Hematopoietic multipotent progenitor cell treated with erythropoietin and hydrocortisone succinate and interleukin-3 and kit ligand, for 6 days (in vitro differentiated cells): Measurements from ENCODE around the gene LYRM1.
A peak's percentile ranks its signal among the peaks of the same experiment; 100 is the strongest.
"Not testable (repeated sequence)": the region's sequence is repeated elsewhere in the genome, so short reads cannot be mapped to it uniquely, and the experiment has no call there.

Source experiments
- DNase-seq: peaks from one replicate; pipeline ENCODE4 v3.0.0-alpha.2; 2015

Gene LYRM1

GRCh38 chr16:20903899-20904506, 3.4 kb downstream of the LYRM1 start:
- DNase-seq: no peak

- peak; percentile 86 for DNase-seq
Observed at GRCh38 chr16:20904507-20905081, 4.0 kb downstream of the LYRM1 start.

DNA sequence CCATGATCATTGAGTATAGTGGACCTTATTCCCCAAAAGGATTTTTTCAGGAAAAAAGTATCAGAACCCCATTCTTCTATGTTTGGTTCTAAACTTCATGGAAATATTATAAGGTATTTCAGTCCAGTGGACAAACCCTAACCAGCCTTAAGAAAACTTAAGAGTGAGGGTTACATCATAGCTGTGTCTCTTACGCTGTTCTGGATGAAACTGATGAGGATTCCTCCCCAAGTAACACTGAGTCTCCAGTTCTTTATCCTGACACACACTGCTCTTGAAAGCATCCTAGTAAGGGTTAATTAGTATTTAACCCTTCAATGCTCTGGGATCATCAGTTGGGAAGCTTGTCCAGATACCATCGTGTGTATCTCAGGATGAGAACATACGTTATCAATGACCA, 5.0 kb downstream of the LYRM1 start:
- DNase-seq: no peak

GRCh38 chr16:20906341-20907255, 6.0 kb downstream of the LYRM1 start:
- no peak for DNase-seq

- peak; percentile 72 for DNase-seq
Observed at GRCh38 chr16:20910781-20911321, 10.3 kb downstream of the LYRM1 start.

GRCh38 chr16:20911361-20911760, 10.8 kb downstream of the LYRM1 start:
- DNase-seq: no peak

GRCh38 chr16:20916289-20916688, 15.7 kb downstream of the LYRM1 start:
- no peak for DNase-seq

GRCh38 chr16:20916942-20917341, 16.4 kb downstream of the LYRM1 start:
- DNase-seq: peak; percentile 67

GRCh38 chr16:20918486-20919239, 18.1 kb downstream of the LYRM1 start:
- DNase-seq: no peak

DNA sequence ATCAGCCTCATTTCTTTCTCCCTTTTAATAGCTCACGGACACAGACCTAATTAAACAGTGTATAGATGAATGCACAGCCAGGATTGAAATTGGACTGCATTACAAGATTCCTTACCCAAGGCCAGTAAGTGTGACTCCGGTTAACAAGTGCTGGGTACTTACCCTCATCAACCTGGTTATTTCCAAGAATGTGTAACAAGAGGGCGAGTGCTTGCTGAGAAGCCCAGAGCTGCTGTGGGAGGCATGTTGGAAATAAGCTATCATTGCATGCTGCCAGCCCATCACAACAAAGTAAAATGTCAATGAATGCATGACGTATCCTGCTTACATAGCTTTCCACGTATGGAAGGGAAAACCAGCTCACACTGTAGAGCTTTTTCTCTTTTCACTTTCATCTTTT, 19.5 kb downstream of the LYRM1 start:
- no peak for DNase-seq

DNA sequence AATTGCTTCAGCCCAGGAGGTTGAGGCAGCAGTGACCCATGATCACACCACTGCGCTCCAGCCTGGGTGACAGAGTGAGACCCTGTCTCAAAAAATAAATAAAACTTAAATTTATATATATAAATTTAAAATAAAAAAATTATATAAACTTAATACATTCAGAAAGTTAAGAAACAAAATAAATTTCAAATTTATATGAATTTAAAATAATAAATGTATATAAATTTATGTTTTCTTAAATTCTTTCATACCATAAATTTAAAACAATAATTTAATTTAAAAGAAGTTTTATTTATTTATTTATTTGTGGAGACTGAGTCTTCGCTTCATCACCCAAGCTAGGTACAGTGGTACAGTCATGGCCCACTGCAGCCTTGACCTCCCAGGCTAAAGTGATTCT, 20.2 kb downstream of the LYRM1 start:
- no peak for DNase-seq

DNA sequence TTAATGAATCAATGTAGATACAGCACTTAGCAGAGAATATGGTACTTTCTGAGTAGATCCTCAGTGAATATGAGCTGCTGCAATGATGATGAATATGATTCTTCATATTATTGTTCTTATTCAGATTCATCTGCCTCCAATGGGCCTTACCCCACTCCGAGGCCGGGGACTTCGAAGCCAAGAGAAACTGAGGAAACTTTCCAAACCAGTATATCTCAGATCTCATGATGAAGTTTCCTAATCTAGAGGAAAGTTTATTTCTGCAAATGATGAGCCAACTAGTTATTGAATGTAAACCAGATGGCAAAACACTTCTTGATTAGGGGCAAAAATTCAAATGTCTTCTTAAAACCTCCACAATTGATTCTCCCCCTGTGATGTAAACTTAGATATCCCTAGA, 23.3 kb downstream of the LYRM1 start:
- no peak for DNase-seq

GRCh38 chr16:20925751-20926150, 25.2 kb downstream of the LYRM1 start:
- no peak for DNase-seq

- DNase-seq: no peak
Observed at GRCh38 chr16:20928774-20929411, 28.3 kb downstream of the LYRM1 start.

- not testable (repeated sequence) for DNase-seq
Observed at GRCh38 chr16:20929676-20930364, 29.2 kb downstream of the LYRM1 start.

DNA sequence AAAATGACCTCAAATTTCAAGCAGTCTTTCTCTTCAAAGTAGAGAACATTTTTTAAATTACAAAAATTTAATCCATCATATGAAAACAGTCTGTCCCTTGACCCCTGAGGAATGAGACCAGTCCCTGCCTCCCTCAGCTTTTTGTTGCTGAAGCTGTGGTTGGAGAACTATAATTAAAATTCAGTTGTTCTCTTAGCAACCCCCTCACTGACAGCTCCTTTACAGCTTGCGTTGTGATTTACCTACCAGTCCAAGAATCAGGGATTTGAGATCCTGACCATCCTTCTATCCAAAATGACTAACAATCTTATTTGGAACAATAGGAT, 29.8 kb downstream of the LYRM1 start:
- no peak for DNase-seq

DNA sequence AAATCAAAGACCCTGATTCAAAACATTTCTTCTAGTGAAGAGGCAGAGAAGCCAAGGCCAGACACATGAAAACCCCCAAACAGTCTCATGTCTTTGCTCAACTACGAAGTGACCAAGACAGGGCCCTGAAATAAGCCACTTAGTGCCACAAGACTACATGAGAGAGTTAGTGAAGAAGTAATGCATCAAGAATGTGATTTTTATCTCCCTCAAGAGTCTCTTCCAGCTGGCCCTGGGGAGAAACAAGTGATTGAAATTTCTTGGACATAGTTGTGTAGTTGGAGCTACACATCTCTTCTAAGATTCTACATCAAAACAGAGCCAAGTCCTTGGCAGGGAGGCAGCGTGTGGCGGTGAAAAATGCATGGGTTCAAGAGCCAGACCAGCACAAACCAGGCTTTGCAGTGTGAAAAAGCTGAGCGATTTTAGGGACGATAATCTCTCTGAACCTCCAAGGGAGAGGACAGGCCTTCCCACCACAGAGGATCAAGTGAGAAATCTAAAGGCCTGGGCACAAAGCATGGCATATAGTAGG, 30.6 kb downstream of the LYRM1 start:
- no peak for DNase-seq

DNA sequence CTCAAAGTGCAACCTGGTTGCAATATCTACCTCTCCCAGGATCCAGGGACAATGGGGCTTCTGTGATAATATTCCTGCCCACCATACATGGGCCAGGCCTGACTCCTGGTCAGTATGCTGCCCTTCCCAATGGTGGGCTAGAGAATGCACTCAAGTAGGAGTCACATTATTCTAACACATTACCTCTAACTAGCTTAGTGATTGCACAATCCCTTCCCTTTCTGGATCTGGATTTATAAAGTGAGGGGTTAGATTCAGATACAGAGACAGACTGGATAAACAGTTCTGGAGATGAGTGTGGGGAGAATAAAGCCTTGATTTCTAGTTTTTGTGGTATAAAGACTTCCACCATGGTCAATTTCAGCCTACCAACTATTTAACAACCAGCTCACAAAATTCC, 33.0 kb downstream of the LYRM1 start:
- no peak for DNase-seq

- DNase-seq: no peak
Observed at GRCh38 chr16:20937736-20938135, 37.2 kb downstream of the LYRM1 start.

- peak; percentile 31 for DNase-seq
Observed at GRCh38 chr16:20938426-20938825, 37.9 kb downstream of the LYRM1 start.

- DNase-seq: no peak
Observed at GRCh38 chr16:20939611-20940010, 39.0 kb downstream of the LYRM1 start.
